MCF 10A (cell line): Measurements from ENCODE around the gene PNPLA7. TPM values are rescaled to one million over a fixed set of nuclear protein-coding genes. Genes with fewer than 3 reads are reported as not detected.

Source experiments
- BruUV-seq: library from RNA; stranded (reverse); fragments of 400-500 nt; replicated peaks from 2 replicates; lab custom pipeline; 2021; lab: Mats Ljungman, UMichigan
- CTCF ChIA-PET: fragments of 300-600 bp; sonication (Branson Sonifier 250); formaldehyde crosslinking; extraction: SDS; loops from one replicate; lab custom pipeline; 2021; ENCODE audit warnings: antibody characterized with exemption, inconsistent platforms; lab: Yijun Ruan, JAX
- POLR2A ChIA-PET: fragments of 300-600, 350-650 bp; sonication (Branson Sonifier 250); formaldehyde crosslinking; extraction: SDS; loops from one replicate; lab custom pipeline; 2020; ENCODE audit warnings: antibody characterized with exemption, inconsistent platforms; lab: Yijun Ruan, JAX
- DNase-seq: peaks from one replicate; pipeline ENCODE4 v3.0.0-alpha.2; 2018; ENCODE audit not compliant: unreplicated experiment
- H3K27ac Mint-ChIP-seq: one replicate; pipeline ENCODE4 v1.8.0; 2022; ENCODE audit warnings: mild to moderate bottlenecking, low read depth, mixed read lengths; ENCODE audit not compliant: unreplicated experiment
- H3K27me3 Mint-ChIP-seq: one replicate; pipeline ENCODE4 v1.8.0; 2022; ENCODE audit warnings: mixed read lengths; ENCODE audit not compliant: insufficient read depth, unreplicated experiment
- H3K36me3 Mint-ChIP-seq: one replicate; pipeline ENCODE4 v1.8.0; 2022; ENCODE audit warnings: mild to moderate bottlenecking, moderate library complexity, mixed read lengths; ENCODE audit not compliant: insufficient read depth, unreplicated experiment
- H3K4me1 Mint-ChIP-seq: one replicate; pipeline ENCODE4 v1.8.0; 2022; ENCODE audit warnings: mixed read lengths; ENCODE audit not compliant: insufficient read depth, unreplicated experiment
- H3K4me3 Mint-ChIP-seq: one replicate; pipeline ENCODE4 v1.8.0; 2022; ENCODE audit warnings: mild to moderate bottlenecking, moderate library complexity, mixed read lengths; ENCODE audit not compliant: unreplicated experiment
- H3K9me3 Mint-ChIP-seq: one replicate; pipeline ENCODE4 v1.8.0; 2022; ENCODE audit warnings: mixed read lengths; ENCODE audit not compliant: unreplicated experiment
- CTCF ChIP-seq: fragments of 200-600 bp; IDR thresholded peaks from one replicate; pipeline ENCODE4 v1.8.0; 2022; ENCODE audit warnings: antibody characterized with exemption, mild to moderate bottlenecking; ENCODE audit not compliant: unreplicated experiment
- intact Hi-C: fragments of 100-400 bp; cut with micrococcal nuclease; formaldehyde crosslinking; loops from 2 replicates; pipeline ENCODE4 v1.14.1; 2022
- total RNA-seq: library from RNA; stranded (reverse); gene quantifications from 2 replicates; pipeline ENCODE4 v1.2.3, GENCODE V29; 2022

PNPLA7 gene
- total RNA-seq, 1 experiment from 2014 or later = 0.86 TPM

- no peaks in the 10 kb centered on the region for H3K27me3 Mint-ChIP-seq
- no peak overlapping the region for H3K4me3 Mint-ChIP-seq
- POLR2A ChIA-PET = interaction anchor here (1.0 kb wide), 1 partner anchor 21 kb away, joined by 3 read pairs; the partner anchor contains the start of gene MRPL41
- no peak overlapping the region for H3K27ac Mint-ChIP-seq
- DNase-seq = no peak
- intact Hi-C loops = loop anchor here (5.0 kb wide), 1 partner anchor 244 kb away; no protein-coding TSS in a partner anchor
- no TSS peak for BruUV-seq
- H3K36me3 Mint-ChIP-seq = no peaks in the 10 kb centered on the region
- CTCF ChIA-PET = interaction anchor here (0.6 to 1.4 kb wide), 5 partner anchors 9 to 140 kb away, joined by 3 to 4 read pairs (median 3); partner anchors contain the start of gene NOXA1
- no peaks in the 10 kb centered on the region for H3K9me3 Mint-ChIP-seq
- peaks cover 7% of the 10 kb centered on the region for H3K4me1 Mint-ChIP-seq
- no peak for TF ChIP-seq CTCF
Observed at GRCh38 chr9:137531099-137531765, 19.0 kb downstream of the PNPLA7 start.

DNA sequence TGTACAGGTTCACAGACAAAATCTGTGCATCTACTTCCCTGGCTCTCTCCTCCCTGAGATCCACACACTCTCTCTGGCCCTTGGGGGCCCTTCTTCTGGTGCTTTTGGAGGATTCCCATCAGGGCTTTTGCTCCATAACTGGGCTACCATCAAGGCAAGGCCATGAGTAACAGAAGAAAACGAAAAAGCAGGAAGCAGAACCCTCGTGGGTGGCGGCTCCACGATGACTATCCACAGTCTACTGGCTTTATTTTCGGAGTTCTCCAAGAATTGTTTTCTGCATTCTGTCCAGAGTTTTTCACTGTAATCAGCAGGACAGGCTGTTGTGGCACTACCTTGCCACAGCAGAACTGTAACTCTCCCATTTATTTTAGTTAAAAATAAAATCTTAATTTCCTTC, 19.9 kb downstream of the PNPLA7 start:
- no TSS peak for BruUV-seq
- POLR2A ChIA-PET = no interaction called here
- CTCF ChIA-PET = interaction anchor here (1.1 kb wide), 1 partner anchor 15 kb away, joined by 3 read pairs; no protein-coding TSS in a partner anchor
- no peak for TF ChIP-seq CTCF
- no peak overlapping the region for H3K27ac Mint-ChIP-seq
- peaks cover 8% of the 10 kb centered on the region for H3K4me1 Mint-ChIP-seq
- intact Hi-C loops = loop anchor here (5.0 kb wide), 1 partner anchor 243 kb away; no protein-coding TSS in a partner anchor
- H3K4me3 Mint-ChIP-seq = no peak overlapping the region
- H3K27me3 Mint-ChIP-seq = no peaks in the 10 kb centered on the region
- DNase-seq = no peak
- H3K36me3 Mint-ChIP-seq = no peaks in the 10 kb centered on the region
- H3K9me3 Mint-ChIP-seq = no peaks in the 10 kb centered on the region

- Mint-ChIP-seq H3K27me3 (no peaks in the 10 kb centered on the region), H3K36me3 (no peaks in the 10 kb centered on the region), H3K4me1 (peaks cover 6% of the 10 kb centered on the region), H3K9me3 (no peaks in the 10 kb centered on the region), H3K4me3 (no peak overlapping the region), H3K27ac (no peak overlapping the region)
- TF ChIP-seq CTCF = no peak
- ChIA-PET CTCF (interaction anchor here (0.6 to 1.4 kb wide), 3 partner anchors 12 to 317 kb away, joined by 3 to 5 read pairs (median 4); no protein-coding TSS in a partner anchor), POLR2A (interaction anchor here (0.6 to 0.9 kb wide), 2 partner anchors 38 to 43 kb away, joined by 3 read pairs; no protein-coding TSS in a partner anchor)
- intact Hi-C loops = loop anchor here (10.0 kb wide), 1 partner anchor 80 kb away; the partner anchor contains the start of gene ENTPD8
- no peak for DNase-seq
- BruUV-seq = no TSS peak
Observed at GRCh38 chr9:137524981-137525317, 25.3 kb downstream of the PNPLA7 start.
